GM21825 (cell line): ENCODE results near the gene TOX2.

Experiments used
- ATAC-seq: cut with Tn5 transposase; IDR thresholded peaks from one replicate; pipeline ENCODE4 v1.9.1; 2021; ENCODE audit warnings: mild to moderate bottlenecking, moderate library complexity; ENCODE audit not compliant: unreplicated experiment

The TOX2 gene, protein sequence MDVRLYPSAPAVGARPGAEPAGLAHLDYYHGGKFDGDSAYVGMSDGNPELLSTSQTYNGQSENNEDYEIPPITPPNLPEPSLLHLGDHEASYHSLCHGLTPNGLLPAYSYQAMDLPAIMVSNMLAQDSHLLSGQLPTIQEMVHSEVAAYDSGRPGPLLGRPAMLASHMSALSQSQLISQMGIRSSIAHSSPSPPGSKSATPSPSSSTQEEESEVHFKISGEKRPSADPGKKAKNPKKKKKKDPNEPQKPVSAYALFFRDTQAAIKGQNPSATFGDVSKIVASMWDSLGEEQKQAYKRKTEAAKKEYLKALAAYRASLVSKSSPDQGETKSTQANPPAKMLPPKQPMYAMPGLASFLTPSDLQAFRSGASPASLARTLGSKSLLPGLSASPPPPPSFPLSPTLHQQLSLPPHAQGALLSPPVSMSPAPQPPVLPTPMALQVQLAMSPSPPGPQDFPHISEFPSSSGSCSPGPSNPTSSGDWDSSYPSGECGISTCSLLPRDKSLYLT

GRCh38 chr20:43914311-43915210 lies at the start of gene TOX2:
Gene TOX2 (plus strand): TSS chr20:43914852. CDS start chr20:43914892, 40 bp downstream.
- peak; percentile 46 for ATAC-seq

- no peak for ATAC-seq
These were observed 46.6 kb upstream of the TOX2 start for GRCh38 chr20:43868091-43868490.

DNA sequence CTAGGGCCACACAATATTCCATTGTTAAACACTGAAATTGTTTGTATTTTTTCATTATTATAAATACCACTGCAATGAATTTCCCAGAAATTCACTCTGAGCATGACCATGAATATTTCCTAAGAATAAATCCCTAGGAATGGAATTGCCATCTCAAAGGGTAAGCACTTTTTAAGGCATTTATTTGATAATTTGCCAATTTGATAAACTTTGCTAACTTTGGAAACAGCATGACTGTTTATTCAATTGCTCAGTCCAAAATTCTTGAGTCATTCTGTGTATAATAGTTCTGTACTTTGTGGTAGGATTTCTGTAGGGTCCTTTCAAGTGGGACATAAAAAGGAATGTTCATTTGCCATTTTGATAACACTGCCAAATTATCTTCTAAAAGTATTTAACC lies 44.2 kb upstream of the TOX2 start:
- ATAC-seq: no peak

DNA sequence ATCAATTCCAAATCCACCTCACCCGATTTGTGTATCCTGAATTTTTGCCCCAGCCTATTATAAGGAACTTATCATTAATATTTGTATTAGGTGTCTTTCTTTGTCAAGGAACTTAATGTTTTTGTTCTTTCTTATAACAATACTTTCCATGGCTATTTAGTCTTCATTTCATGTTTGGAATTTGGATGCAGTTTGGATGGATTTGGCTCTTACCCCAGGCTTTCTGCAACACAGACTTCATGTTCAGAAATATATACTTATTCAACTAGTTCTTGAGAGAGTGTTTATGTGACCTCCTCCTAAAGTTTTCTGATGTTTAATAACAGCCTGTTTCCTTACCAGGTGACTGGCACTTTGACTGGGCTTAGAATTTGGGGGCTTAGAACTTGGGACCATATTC lies 35.9 kb upstream of the TOX2 start:
- ATAC-seq: no peak

- ATAC-seq: no peak
These were observed 20.7 kb upstream of the TOX2 start for GRCh38 chr20:43893930-43894329.

DNA sequence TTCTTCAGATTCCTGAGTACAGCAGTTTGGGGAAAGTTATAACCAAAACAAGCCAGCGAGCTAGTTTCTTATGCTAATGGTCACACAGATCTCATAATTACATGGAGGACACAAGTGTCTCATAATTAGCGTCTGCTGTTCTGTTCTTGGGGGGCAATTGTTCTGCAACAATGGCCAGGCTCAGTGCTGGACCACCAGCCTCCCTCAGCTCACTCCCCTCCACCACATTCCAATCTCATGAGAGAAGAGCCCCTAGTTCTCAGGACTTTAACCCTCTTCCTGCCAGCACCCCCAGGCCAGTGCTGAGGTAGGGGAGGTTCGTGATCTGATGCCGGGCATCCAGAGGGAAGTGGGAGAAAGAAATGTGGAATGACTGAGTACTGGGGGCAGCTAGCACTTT lies 20.2 kb upstream of the TOX2 start:
- ATAC-seq: no peak

GRCh38 chr20:43895235-43895634 lies 19.4 kb upstream of the TOX2 start:
- ATAC-seq: no peak

- ATAC-seq: no peak
These were observed 15.2 kb upstream of the TOX2 start for GRCh38 chr20:43899274-43900120.

DNA sequence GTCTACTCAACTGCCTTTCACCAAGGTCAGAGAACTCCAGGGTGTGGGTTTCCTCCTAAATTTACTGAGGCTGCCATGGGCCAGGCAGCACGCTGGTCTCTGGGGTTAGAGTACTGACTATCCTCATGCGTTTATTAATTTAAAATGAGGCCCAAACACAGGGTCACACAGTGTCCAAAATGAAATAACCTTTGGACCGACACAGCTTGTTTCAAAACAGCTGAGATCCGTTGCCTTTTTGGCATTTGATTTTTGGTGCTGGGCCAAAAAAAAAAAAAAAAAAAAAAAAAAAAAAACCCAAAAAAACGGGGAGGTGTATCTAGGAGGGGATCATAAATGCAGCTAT lies 14.6 kb upstream of the TOX2 start:
- ATAC-seq: no peak

DNA sequence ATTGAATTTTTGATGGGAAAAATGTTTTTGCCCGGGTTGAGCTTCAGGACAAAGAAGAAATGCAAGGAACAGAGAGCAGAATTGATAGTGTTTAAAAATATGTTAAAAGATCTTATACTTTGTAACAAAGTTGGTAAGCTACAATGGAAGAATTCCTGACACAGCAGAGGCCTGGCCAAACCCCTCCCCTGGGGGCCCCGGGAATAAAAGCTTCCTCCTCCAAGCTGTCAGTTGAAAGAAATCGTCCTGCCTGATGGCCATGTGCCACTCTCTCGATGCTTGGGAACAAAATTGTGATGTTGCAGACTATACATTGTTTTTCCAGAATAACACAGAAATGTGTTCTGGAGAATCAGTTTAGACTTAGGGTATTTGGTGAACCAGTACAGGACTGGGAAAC lies 14.2 kb upstream of the TOX2 start:
- no peak for ATAC-seq

DNA sequence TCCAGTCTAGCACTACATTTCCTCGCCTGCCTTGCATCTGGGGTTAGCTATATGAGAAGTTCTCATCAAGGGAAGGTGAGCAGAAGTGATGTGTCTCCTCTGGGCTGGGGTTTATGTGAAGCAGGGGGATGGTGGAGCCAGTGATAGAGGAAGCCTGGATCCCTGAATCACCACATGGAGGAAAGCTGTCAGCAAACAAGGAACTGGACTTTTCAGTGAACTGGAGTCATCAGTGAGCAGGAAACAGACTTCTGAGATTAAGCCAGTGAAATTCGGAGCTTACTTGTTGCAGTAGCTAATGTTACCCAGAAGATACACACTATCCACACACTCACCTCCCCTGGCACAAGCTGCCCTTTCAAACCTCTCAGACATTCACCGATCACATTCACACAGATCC lies 13.4 kb upstream of the TOX2 start:
- ATAC-seq: no peak

- ATAC-seq: no peak
These were observed 10.5 kb upstream of the TOX2 start for GRCh38 chr20:43903953-43904826.

- no peak for ATAC-seq
These were observed 9.8 kb upstream of the TOX2 start for GRCh38 chr20:43904827-43905177.

GRCh38 chr20:43906505-43907034 lies 8.1 kb upstream of the TOX2 start:
- ATAC-seq: no peak

GRCh38 chr20:43909211-43909610 lies 5.4 kb upstream of the TOX2 start:
- ATAC-seq: no peak

- no peak for ATAC-seq
These were observed 4.9 kb upstream of the TOX2 start for GRCh38 chr20:43909720-43910119.

- ATAC-seq: no peak
These were observed 4.1 kb upstream of the TOX2 start for GRCh38 chr20:43910564-43910963.

DNA sequence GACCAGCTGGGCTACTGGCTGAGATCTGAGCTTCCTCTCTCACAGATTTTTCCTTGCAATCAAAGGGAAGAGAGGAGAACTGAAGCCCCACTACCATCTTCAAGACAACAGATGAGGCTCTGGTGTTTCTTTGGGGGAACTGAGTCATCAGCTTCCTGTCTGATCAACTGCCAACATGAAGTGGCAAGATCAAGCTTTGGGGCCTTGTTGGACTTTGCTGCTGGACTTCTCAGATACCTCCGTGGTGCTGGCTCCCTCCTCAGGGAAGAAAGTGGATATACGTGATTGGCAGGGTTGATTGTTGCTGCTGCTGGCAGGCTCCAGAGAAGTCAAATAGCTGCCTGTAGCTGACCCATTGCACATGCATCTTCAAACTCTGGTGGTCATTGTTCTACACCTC lies 3.6 kb upstream of the TOX2 start:
- no peak for ATAC-seq

DNA sequence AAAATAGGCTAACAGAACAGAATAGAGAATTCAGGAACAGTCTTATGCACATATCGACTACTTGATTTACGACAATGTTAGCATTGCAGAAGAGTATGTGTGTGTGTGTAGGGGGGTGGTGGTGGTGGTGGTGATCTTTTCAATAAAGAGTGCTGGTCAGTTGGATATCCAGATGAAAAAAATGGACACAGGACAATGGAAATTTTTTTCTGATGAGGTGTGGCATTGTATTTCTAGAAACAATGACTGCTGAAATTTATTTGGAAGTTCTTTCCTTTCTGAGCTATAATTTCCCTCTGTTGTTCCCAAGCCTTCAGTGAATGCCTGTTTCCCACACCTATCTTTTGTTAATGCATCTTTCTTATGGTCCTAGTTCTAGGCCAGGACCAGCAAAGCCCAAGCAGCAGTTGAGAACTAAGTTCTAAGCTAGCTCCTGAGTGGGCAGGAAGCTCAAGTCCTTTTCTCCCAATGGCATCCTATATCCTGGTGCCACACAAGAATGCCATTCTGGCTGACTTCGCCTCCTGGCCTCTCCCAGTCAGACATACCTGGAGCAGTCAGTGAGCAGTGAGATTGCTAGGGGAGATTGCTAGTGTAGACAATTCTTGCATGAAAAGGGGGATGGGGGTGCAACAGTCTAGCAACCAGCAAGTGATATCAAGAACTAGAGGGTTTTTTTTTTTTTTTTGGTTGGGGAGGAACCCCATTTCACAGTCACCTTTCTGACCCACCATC lies 1.2 kb upstream of the TOX2 start:
- ATAC-seq: no peak
